Mesenteric fat pad (tissue), 1 donor: ENCODE results near the gene CACNG5. TPM values are rescaled to one million over a fixed set of nuclear protein-coding genes. Genes with fewer than 3 reads are reported as not detected.

Experiments
- microRNA-seq: library from miRNA; unstranded; fragments of <30 nt; microRNA quantifications from one replicate; pipeline ENCODE4 v1.2.0, GENCODE V29; 2020; ENCODE audit warnings: borderline number of aligned reads
- total RNA-seq: library from RNA; stranded (reverse); fragmentation: NEBNext Ultra II Directional; extraction: Animal tissue kit (Norgen Biotek cat#: 25700); gene quantifications from one replicate; pipeline ENCODE4 v1.2.1, GENCODE V29; 2021
- donor health status: DM: yes; HTN: yes; CAD: no.

CACNG5 gene
- total RNA-seq, 1 donor from 2014 or later, result not detected

Small RNAs within 50 kb of the gene (microRNA-seq; reads per million reads assigned to microRNA genes)
- gene MIR634, result not detected

Other genes with a start within 250 kb of the CACNG5 start
- not detected for gene CACNG4, start 129.6 kb downstream of the CACNG5 start, total RNA-seq
- gene CACNG1, start 209.4 kb downstream of the CACNG5 start, total RNA-seq, result not detected